ENCODE measurements around the gene PCK1. TPM values are rescaled to one million over a fixed set of nuclear protein-coding genes. Genes with fewer than 3 reads are reported as not detected.
A peak's percentile ranks its signal among the peaks of the same experiment; 100 is the strongest.

The PCK1 gene
- total RNA-seq, 4 donors from 2014 or later, result 395 to 794 (median 739) TPM

DNA sequence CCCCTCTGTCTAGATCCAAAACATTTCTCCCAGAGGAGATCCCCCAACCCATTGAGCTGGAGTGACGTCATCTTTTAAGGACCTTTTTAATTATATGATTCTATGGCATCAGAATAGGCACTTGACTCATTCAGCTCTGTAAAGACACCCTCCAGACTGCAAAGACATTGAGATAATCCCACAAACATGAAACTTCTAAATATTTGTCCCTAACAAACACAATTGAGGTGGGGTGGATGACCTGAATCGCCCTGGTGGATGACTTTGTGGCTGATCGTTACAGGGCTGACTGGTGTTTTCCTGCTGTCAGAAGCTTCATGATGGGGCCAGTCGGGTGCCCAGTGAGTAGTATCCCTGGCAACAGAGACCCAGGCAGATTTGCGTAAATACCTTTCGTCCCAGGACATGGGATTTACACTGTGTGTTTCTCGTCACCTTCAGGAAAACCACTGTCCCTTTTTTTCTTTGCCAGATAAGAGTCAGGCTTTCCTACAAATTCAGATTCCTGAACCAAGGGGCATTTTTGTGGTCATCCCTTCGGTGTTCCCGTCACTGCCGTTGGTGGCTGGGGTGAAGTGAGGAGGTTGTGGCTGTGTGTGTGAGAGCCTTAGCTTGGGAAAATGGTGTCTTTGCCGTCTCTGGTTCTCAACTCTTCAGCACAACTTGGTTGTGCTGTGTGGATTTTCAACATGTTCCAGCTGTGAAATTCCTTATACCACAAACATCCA, 5.3 kb upstream of the PCK1 start:
- H3K27me3 ChIP-seq, result no peaks in the 10 kb centered on the region
- 66 to 74% methylated on average over 10 to 11 of the region's 11 CpGs for WGBS, 2 donors (ENCODE audit: low coverage in 1 of 2)
- TF ChIP-seq, protein P1, sequence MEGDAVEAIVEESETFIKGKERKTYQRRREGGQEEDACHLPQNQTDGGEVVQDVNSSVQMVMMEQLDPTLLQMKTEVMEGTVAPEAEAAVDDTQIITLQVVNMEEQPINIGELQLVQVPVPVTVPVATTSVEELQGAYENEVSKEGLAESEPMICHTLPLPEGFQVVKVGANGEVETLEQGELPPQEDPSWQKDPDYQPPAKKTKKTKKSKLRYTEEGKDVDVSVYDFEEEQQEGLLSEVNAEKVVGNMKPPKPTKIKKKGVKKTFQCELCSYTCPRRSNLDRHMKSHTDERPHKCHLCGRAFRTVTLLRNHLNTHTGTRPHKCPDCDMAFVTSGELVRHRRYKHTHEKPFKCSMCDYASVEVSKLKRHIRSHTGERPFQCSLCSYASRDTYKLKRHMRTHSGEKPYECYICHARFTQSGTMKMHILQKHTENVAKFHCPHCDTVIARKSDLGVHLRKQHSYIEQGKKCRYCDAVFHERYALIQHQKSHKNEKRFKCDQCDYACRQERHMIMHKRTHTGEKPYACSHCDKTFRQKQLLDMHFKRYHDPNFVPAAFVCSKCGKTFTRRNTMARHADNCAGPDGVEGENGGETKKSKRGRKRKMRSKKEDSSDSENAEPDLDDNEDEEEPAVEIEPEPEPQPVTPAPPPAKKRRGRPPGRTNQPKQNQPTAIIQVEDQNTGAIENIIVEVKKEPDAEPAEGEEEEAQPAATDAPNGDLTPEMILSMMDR (IDR thresholded peaks at IDR 0.05), result no peak
- TF ChIP-seq POLR2AphosphoS5 (IDR thresholded peaks at IDR 0.05), result no peak
- no peak for TF ChIP-seq EP300 (IDR thresholded peaks at IDR 0.05; ENCODE audit: low read depth)
- no peak for TF ChIP-seq POLR2A (IDR thresholded peaks at IDR 0.05)
- H3K4me1 ChIP-seq, result peaks cover 7 to 22% (median 18%) of the 10 kb centered on the region in 4 donors
- no peak for DNase-seq
- in situ Hi-C loops (cut with MboI; ENCODE audit: low pct_ligation_motif_present in 1 of 4, low pct_unique_long_range_greater_than_20kb in 1 of 4, low sequenced_read_pairs in 3 of 4), result no loop called here
- no peak overlapping the region for H3K27ac ChIP-seq
- H3K4me3 ChIP-seq, result no peak overlapping the region
- no peaks in the 10 kb centered on the region for H3K9me3 ChIP-seq
- intact Hi-C loops (cut with DNase I; ENCODE audit: low total_unique reads), result no loop called here
- no peaks in the 10 kb centered on the region for H3K36me3 ChIP-seq

DNA sequence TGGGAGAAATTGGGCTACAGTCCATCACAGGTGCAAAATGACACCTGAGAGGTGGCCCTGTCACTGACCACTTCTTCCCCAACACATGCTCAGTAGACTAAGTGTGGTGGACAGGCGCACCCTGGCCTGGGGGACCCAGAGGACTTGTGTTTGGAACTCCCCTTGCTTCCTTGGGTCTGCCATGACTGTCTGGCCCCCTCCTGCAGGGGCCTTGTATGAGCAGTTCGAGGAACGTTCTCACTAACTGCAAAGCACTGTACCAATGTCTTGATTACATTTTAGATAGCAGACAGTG, 4.0 kb upstream of the PCK1 start:
- intact Hi-C loops (cut with DNase I; ENCODE audit: low total_unique reads), result no loop called here
- peaks cover 7 to 25% (median 20%) of the 10 kb centered on the region in 4 donors for H3K4me1 ChIP-seq
- no peaks in the 10 kb centered on the region for H3K9me3 ChIP-seq
- in situ Hi-C loops (cut with MboI; ENCODE audit: low pct_ligation_motif_present in 1 of 4, low pct_unique_long_range_greater_than_20kb in 1 of 4, low sequenced_read_pairs in 3 of 4), result no loop called here
- H3K4me3 ChIP-seq, result no peak overlapping the region
- TF ChIP-seq POLR2AphosphoS5 (IDR thresholded peaks at IDR 0.05) (no peak), EP300 (IDR thresholded peaks at IDR 0.05; ENCODE audit: low read depth) (no peak), POLR2A (IDR thresholded peaks at IDR 0.05) (no peak)
- TF ChIP-seq, protein P1 (IDR thresholded peaks at IDR 0.05), result no peak
- 88% methylated on average over 3 of the region's 3 CpGs; no CpG with 5 or more reads in 1 of the 2 donors for WGBS, 2 donors (ENCODE audit: low coverage in 1 of 2)
- no peak for DNase-seq
- H3K27me3 ChIP-seq, result no peaks in the 10 kb centered on the region
- H3K27ac ChIP-seq, result no peak overlapping the region
- H3K36me3 ChIP-seq, result no peaks in the 10 kb centered on the region

DNA sequence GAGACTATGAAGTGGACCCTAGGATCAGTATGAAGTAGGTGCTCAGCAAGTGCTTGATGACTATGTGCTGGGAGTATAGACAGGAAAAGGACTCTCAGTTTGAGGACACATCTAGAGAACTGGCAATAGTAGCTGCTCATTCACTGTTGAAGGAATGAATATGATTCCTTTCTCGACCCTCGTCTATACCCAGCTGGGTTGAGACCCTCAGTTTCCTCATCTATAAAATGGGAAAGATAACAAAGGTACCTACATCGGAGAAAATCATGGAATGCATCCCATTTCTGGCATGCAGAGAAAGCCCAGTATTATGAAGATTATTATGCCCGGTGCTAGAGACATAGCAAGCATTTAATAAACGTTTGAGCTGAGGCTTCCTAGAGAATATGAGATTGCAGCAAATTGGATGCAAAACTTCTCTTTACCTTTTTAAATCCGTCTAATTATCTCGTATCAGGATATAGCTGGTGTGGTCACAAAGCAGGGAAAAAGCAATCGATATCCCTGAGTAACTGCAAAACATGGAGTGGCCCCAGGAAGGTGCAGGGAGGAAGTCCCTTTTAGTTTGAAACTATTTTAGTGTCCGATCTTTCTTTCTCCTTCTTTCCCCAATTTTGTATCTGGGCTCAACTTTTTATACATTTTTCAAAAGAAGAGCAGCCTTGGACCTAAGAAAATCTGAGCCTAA, 2.8 kb upstream of the PCK1 start:
- DNase-seq, result no peak
- peak overlapping the region; percentile 73 to 91 (median 84) for H3K27ac ChIP-seq

More for the DNA sequence above, 2.8 kb upstream of the PCK1 start:
- TF ChIP-seq POLR2A (IDR thresholded peaks at IDR 0.05), result no peak
- TF ChIP-seq EP300 (IDR thresholded peaks at IDR 0.05; ENCODE audit: low read depth), result no peak
- TF ChIP-seq, protein P1 (IDR thresholded peaks at IDR 0.05), result no peak
- TF ChIP-seq POLR2AphosphoS5 (IDR thresholded peaks at IDR 0.05), result no peak
- peaks cover 0 to 5% (median 0%) of the 10 kb centered on the region in 4 donors for H3K36me3 ChIP-seq
- H3K4me3 ChIP-seq, result no peak overlapping the region
- in situ Hi-C loops (cut with MboI; ENCODE audit: low pct_ligation_motif_present in 1 of 4, low pct_unique_long_range_greater_than_20kb in 1 of 4, low sequenced_read_pairs in 3 of 4), result no loop called here
- no peaks in the 10 kb centered on the region for H3K27me3 ChIP-seq
- WGBS, 2 donors (ENCODE audit: low coverage in 1 of 2), result 64 to 67% methylated on average over 8 to 9 of the region's 9 CpGs
- H3K4me1 ChIP-seq, result peaks cover 7 to 26% (median 24%) of the 10 kb centered on the region in 4 donors
- intact Hi-C loops (cut with DNase I; ENCODE audit: low total_unique reads), result no loop called here
- no peaks in the 10 kb centered on the region for H3K9me3 ChIP-seq
